HepG2 (cell line): ENCODE measurements around the gene RAB6A. TPM values are rescaled to one million over a fixed set of nuclear protein-coding genes. Genes with fewer than 3 reads are reported as not detected.

ENCODE experiments used
- HDAC2 ChIP-seq: sonication (generic); formaldehyde crosslinking; IDR thresholded peaks from 2 replicates; pipeline ENCODE4 v1.4.0; 2020; ENCODE audit warnings: missing genetic modification reagents
- THYN1 ChIP-seq: sonication (generic); formaldehyde crosslinking; IDR thresholded peaks from 2 replicates; pipeline ENCODE4 v1.8.1; 2023; ENCODE audit warnings: low read depth, mild to moderate bottlenecking, moderate library complexity, missing genetic modification reagents, borderline replicate concordance
- ZNF20 ChIP-seq: sonication (generic); formaldehyde crosslinking; IDR thresholded peaks from 2 replicates; pipeline ENCODE4 v1.4.0; 2020; ENCODE audit warnings: mild to moderate bottlenecking, moderate library complexity, missing genetic modification reagents
- ZNF563 ChIP-seq: sonication (generic); formaldehyde crosslinking; IDR thresholded peaks from 2 replicates; pipeline ENCODE4 v1.8.0; 2022; ENCODE audit warnings: mild to moderate bottlenecking, moderate library complexity, missing genetic modification reagents
- ZNF780A ChIP-seq: sonication (generic); formaldehyde crosslinking; IDR thresholded peaks from 2 replicates; pipeline ENCODE4 v1.8.0; 2022; ENCODE audit warnings: mild to moderate bottlenecking, missing genetic modification reagents, moderate library complexity
- ZNF841 ChIP-seq: sonication (generic); formaldehyde crosslinking; IDR thresholded peaks from 2 replicates; pipeline ENCODE4 v1.8.1; 2023; ENCODE audit warnings: missing genetic modification reagents, borderline replicate concordance
- ZNF883 ChIP-seq: sonication (generic); formaldehyde crosslinking; IDR thresholded peaks from 2 replicates; pipeline ENCODE4 v1.5.1; 2020; ENCODE audit warnings: mild to moderate bottlenecking, missing genetic modification reagents; ENCODE audit errors: not compliant biosample characterization
- polyA plus RNA-seq, 8 experiments: library from polyadenylated mRNA; depleted of rRNA in 3 of 8; stranded (reverse) in 7 of 8; unstranded in 1 of 8; fragments of >200 nt; fragmentation: Illumina TruSeq in 4 of 8; extraction: Trizol in 4 of 8; gene quantifications; 2 replicates each; pipeline versions ENCODE4 v1.2.1 to v1.2.3, GENCODE V29; 2011 to 2016; ENCODE audit warnings: low read depth in 4 of 8, missing spikeins in 1 of 8, mixed read lengths in 1 of 8; ENCODE audit not compliant: insufficient read depth in 1 of 8
- total RNA-seq, 5 experiments: library from RNA; depleted of rRNA; stranded (reverse); fragments of >200 nt; fragmentation: Illumina TruSeq; extraction: Trizol; gene quantifications; 2 replicates each; pipeline ENCODE4 v1.2.3, GENCODE V29; 2016; ENCODE audit warnings: low read depth in 1 of 5
- TF ChIP-seq, protein P1 (sequence below), 2 experiments: fragments of 450-650 bp in 1 of 2; sonication (generic) in 1 of 2; formaldehyde crosslinking in 1 of 2; IDR thresholded peaks; 2 replicates each; pipeline versions ENCODE4 v1.6.1 to v1.8.0; 2016 to 2022; ENCODE audit warnings: antibody characterized with exemption in 1 of 2, mild to moderate bottlenecking in 1 of 2, missing genetic modification reagents in 1 of 2
- TF ChIP-seq, protein P2 (sequence below): sonication (generic); formaldehyde crosslinking; IDR thresholded peaks from 2 replicates; pipeline ENCODE4 v1.4.0; 2020; ENCODE audit warnings: missing genetic modification reagents
- TF ChIP-seq, protein P3 (sequence below): sonication (generic); formaldehyde crosslinking; IDR thresholded peaks from 2 replicates; pipeline ENCODE4 v1.5.1; 2020; ENCODE audit warnings: missing genetic modification reagents, mild to moderate bottlenecking, borderline replicate concordance
- TF ChIP-seq, protein P4 (sequence below): sonication (generic); formaldehyde crosslinking; IDR thresholded peaks from 2 replicates; pipeline ENCODE4 v1.5.0; 2020; ENCODE audit warnings: mild to moderate bottlenecking, missing genetic modification reagents, moderate library complexity

The RAB6A gene
- total and polyA plus RNA-seq, 2 of the 13 experiments (the other 11 are each of a cell fraction or from before 2014, with no cell fraction given) = 74.3 to 121 TPM

DNA sequence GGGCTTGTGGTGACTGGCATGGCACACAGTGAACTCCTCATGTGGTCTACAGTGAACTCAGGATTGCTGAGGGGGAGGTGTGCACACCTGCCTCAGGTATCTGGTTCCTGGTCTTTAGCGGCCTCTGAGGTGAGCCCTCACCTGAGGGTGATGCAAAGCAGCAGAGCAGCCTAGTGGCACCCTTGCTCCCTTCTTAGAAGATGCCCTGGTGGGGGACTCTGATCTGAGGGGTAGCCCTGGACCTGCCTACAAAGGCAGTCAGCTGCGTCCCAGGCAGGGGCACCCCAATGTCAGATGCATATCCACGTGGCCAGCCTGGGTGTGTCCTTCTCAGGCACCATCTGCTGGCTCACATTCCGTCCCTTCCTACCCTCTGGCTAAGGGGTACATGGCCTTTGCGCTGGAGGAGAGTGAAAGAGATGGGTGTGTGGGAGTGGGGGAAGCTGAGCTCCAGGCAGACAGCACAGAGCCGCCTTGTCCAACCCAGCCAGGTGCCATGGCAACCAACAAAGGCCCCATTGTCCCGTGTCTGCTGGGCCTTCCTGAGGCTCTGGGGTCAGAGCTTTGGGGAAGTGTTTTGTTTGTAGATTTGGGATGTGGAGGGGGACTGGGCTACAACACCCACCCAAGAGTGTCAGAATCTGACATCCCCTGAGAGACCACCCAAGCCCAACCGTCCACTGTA lies 108.7 kb downstream of the RAB6A start (continued):
- TF ChIP-seq, protein P1, sequence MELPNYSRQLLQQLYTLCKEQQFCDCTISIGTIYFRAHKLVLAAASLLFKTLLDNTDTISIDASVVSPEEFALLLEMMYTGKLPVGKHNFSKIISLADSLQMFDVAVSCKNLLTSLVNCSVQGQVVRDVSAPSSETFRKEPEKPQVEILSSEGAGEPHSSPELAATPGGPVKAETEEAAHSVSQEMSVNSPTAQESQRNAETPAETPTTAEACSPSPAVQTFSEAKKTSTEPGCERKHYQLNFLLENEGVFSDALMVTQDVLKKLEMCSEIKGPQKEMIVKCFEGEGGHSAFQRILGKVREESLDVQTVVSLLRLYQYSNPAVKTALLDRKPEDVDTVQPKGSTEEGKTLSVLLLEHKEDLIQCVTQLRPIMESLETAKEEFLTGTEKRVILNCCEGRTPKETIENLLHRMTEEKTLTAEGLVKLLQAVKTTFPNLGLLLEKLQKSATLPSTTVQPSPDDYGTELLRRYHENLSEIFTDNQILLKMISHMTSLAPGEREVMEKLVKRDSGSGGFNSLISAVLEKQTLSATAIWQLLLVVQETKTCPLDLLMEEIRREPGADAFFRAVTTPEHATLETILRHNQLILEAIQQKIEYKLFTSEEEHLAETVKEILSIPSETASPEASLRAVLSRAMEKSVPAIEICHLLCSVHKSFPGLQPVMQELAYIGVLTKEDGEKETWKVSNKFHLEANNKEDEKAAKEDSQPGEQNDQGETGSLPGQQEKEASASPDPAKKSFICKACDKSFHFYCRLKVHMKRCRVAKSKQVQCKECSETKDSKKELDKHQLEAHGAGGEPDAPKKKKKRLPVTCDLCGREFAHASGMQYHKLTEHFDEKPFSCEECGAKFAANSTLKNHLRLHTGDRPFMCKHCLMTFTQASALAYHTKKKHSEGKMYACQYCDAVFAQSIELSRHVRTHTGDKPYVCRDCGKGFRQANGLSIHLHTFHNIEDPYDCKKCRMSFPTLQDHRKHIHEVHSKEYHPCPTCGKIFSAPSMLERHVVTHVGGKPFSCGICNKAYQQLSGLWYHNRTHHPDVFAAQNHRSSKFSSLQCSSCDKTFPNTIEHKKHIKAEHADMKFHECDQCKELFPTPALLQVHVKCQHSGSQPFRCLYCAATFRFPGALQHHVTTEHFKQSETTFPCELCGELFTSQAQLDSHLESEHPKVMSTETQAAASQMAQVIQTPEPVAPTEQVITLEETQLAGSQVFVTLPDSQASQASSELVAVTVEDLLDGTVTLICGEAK (IDR thresholded peaks at IDR 0.05) = no peak
- TF ChIP-seq, protein P1 (CRISPR knock-in tag; IDR thresholded peaks at IDR 0.05) = no peak
- TF ChIP-seq ZNF883 = no peak
- TF ChIP-seq ZNF780A (CRISPR knock-in tag) = no peak
- TF ChIP-seq, protein P2, sequence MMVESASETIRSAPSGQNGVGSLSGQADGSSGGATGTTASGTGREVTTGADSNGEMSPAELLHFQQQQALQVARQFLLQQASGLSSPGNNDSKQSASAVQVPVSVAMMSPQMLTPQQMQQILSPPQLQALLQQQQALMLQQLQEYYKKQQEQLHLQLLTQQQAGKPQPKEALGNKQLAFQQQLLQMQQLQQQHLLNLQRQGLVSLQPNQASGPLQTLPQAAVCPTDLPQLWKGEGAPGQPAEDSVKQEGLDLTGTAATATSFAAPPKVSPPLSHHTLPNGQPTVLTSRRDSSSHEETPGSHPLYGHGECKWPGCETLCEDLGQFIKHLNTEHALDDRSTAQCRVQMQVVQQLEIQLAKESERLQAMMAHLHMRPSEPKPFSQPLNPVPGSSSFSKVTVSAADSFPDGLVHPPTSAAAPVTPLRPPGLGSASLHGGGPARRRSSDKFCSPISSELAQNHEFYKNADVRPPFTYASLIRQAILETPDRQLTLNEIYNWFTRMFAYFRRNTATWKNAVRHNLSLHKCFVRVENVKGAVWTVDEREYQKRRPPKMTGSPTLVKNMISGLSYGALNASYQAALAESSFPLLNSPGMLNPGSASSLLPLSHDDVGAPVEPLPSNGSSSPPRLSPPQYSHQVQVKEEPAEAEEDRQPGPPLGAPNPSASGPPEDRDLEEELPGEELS (CRISPR knock-in tag) = peak; percentile 58; the same call in 1 of the 2 replicates
- peak; percentile 90 for TF ChIP-seq HDAC2 (CRISPR knock-in tag)
- TF ChIP-seq THYN1 (CRISPR knock-in tag) = no peak
- TF ChIP-seq, protein P3, sequence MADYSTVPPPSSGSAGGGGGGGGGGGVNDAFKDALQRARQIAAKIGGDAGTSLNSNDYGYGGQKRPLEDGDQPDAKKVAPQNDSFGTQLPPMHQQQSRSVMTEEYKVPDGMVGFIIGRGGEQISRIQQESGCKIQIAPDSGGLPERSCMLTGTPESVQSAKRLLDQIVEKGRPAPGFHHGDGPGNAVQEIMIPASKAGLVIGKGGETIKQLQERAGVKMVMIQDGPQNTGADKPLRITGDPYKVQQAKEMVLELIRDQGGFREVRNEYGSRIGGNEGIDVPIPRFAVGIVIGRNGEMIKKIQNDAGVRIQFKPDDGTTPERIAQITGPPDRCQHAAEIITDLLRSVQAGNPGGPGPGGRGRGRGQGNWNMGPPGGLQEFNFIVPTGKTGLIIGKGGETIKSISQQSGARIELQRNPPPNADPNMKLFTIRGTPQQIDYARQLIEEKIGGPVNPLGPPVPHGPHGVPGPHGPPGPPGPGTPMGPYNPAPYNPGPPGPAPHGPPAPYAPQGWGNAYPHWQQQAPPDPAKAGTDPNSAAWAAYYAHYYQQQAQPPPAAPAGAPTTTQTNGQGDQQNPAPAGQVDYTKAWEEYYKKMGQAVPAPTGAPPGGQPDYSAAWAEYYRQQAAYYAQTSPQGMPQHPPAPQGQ = no peak
- TF ChIP-seq ZNF841 = no peak
- TF ChIP-seq ZNF20 (CRISPR knock-in tag) = no peak
- TF ChIP-seq ZNF563 = peak; percentile 53; the same call in 1 of the 2 replicates
- TF ChIP-seq, protein P4, sequence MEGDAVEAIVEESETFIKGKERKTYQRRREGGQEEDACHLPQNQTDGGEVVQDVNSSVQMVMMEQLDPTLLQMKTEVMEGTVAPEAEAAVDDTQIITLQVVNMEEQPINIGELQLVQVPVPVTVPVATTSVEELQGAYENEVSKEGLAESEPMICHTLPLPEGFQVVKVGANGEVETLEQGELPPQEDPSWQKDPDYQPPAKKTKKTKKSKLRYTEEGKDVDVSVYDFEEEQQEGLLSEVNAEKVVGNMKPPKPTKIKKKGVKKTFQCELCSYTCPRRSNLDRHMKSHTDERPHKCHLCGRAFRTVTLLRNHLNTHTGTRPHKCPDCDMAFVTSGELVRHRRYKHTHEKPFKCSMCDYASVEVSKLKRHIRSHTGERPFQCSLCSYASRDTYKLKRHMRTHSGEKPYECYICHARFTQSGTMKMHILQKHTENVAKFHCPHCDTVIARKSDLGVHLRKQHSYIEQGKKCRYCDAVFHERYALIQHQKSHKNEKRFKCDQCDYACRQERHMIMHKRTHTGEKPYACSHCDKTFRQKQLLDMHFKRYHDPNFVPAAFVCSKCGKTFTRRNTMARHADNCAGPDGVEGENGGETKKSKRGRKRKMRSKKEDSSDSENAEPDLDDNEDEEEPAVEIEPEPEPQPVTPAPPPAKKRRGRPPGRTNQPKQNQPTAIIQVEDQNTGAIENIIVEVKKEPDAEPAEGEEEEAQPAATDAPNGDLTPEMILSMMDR (CRISPR knock-in tag) = peak; percentile 37
